IPS DF 19.7 (cell line): ENCODE measurements around the gene BPIFB3.

Experiments
- DNase-seq: peaks from one replicate; pipeline ENCODE4 v3.0.0-alpha.2; 2013; ENCODE audit warnings: low read depth, low spot score

The BPIFB3 gene

DNA sequence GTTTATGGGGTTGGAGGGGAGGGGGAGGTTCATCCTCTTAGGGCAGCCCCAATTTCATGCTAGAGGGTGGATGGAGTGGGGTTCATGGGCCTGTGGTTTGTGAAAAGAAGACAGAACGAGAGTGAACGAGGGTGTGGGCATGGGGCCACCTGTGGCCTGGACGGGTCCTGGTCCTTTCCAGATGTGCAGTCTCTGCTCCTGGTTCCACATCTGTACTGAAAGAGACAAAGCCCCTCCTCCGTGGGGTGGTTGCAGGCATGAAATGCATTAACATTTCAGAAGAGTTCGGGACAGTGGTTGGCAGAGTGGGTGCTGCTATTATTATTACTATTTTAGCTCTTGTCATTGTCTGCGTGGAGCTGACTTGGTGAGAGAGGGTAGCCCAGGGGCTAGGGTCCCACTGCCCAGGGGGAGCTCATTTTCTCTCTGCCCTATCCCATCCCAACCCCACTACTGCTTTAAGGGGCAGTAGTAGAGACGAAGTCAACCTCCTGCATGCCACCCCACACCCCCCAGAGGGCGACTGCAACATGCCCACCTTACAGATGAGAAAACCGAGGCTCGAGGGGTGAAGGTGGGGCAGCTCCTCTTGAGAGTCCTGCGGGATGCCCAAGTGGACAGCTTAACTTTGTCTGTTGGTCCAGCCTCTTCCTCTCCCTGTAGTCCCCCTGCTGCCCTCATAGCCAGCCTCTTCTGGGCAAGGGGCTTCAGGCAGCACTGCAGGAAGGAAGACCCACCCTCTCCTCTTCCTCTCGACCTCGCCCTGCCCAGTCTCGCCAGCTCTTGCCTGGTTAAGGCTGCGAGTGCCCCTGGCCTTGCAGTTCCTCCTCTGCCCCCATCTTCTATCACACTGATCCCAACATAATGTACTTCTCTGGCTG, 37.8 kb upstream of the BPIFB3 start:
- DNase-seq, result no peak

DNA sequence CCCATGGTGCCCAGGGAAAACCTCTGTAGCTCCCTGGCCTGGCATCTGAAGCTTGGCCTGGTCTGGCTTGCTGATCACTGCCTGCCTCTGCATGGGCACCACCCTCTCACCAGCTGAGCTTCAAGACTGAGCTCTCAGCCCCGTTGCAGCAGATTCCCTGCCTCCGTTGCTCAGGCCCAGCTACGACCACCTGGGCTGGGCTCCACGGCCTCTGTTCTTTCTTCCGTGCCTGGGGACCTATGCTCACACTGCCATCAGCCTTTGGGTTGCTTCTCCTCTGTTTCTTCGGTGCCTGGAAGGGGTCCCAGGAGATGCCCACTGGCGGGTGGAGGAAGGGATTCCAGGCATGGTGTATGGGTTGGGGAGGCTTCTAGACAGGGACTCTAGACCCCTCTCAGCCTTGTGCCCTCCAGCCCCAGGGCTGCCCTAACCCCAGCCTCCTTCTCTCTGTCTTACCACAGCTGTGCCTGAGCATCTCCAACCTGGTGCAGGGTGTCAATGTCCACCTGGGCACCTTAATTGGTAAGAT, 37.1 kb upstream of the BPIFB3 start:
- no peak for DNase-seq

DNA sequence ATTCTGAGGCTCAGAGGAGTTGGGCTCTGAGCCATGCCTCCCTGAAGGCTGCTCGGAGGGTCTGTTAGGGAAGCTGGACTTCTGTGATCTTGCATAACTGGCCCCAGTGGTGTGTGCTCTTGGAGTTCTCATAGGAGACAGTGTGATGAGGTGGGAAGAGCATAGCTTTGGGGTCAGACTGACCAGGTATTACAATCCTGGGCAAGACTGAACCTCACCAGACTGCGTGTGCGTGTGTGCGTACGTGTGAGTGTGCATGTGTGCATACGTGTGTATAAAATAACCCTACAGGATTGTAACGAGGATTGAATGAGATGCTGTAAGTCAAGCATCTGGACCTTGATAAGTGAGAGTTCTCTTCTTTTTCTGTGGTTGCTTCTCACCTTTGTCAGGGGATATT, 36.2 kb upstream of the BPIFB3 start:
- no peak for DNase-seq

DNA sequence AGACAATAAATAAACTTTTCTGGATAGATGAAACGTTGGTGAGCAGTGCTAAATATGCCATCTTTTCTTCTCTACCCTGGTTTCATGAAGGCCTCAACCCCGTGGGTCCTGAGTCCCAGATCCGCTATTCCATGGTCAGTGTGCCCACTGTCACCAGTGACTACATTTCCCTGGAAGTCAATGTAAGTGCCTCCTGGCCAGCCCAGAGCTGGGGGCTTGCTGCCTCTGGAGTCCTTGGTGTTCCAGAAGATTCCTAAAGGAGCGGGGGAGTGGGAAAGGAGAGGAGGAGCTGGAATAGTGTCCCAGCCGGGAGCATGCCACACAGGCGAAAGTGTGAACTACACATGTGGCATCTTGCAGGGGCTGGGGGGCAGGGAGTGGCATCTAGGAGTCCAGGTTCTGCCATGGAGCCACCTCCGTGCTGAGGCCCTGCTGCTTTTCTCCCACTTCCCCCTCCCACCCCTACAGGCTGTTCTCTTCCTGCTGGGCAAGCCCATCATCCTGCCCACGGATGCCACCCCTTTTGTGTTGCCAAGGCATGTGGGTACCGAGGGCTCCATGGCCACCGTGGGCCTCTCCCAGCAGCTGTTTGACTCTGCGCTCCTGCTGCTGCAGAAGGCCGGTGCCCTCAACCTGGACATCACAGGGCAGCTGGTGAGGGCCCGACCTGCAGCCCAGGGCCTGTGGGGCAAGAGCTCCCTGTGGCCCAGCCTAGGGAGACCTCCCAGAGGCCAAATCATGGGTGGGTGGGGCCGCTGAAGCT, 35.4 kb upstream of the BPIFB3 start:
- DNase-seq, result no peak

DNA sequence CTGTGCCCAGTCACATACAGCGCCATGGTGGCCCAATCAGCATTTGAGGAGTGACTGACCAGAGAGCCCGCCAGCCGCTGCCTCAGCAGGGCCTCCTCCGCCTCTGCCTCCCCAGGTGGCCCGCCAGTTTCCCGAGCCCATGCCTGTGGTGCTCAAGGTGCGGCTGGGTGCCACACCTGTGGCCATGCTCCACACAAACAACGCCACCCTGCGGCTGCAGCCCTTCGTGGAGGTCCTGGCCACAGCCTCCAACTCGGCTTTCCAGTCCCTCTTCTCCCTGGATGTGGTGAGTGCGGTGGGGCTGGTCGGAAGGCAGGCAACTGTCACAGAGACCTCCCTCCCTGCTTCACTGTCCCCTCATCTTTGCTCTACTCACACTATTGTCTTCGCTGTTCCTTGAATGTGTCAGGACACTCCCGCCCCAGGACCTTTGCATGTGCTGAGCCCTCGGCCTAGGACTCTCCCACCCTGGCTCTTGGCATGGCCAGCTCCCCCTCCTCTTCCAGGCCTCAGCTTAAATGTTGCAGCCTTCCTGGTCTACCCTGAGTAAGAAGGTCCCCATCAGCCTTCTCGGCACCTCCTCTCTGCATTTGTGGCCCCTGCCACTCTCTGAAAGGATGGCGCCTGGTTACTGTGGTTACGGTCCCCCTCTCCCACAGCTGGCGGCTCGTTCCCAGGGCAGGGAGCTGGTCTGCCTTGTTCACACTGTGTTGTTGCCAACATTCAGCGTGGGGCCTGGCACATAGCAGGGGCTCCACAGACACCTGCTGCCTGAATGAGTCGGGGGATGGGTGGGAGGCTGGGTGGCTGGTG, 34.0 kb upstream of the BPIFB3 start:
- DNase-seq, result no peak

DNA sequence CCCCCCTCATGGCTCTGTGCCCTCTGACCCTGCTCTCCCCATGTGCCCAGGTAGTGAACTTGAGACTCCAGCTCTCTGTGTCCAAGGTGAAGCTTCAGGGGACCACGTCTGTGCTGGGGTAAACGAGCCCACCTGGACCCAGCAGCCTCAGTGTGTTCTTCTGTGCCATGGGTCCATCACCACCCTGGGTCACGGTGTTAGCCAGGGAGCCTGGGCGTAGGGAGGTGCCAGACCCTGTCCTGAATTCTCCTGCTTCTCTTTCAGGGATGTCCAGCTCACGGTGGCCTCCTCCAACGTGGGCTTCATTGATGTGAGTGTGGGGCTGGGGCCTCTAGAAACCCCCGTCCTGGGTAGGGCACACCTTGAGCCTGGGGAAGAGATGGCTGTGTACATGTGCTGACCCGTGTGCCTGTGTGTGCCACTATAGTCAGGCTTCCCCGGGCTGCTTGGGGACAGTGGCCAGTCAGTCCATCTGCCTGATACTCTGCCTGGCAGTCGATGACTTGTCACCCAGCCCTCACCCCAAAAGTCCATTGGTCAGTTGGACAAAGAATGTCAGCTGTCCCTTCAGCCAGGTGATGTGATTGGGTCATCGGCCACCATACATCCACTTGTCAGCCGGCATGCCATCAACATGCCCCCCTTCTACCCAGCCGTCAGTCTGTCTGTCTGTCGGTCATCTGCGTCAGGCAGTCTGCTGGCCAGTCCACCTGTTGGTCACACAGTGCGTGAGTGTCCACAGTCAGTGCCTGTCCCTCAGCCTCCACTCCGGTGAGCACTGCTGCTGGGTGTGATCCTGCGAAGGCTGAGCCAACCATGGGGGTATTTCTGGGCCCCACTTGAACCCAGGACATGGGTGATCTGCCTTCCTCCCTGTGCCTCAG, 33.2 kb upstream of the BPIFB3 start:
- DNase-seq, result no peak

DNA sequence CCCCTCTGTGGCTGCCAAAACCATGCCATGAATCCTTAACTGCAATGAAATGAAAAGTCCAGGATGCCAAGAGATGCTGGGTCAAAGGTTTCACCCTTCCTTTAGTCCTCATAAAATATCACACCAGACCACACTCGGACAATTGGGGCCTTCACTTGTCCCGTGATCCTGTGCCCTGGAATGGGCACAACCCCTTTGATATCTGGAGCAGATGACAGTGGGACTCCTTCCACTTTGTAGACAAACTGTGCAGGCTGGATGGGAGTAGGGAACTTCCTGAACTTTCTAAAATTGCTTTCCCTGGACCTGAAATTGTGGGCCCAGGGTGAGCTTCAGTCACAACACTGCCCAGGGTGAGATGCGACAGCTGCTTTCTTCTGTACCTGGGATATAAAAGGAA, 31.8 kb upstream of the BPIFB3 start:
- DNase-seq, result no peak

DNA sequence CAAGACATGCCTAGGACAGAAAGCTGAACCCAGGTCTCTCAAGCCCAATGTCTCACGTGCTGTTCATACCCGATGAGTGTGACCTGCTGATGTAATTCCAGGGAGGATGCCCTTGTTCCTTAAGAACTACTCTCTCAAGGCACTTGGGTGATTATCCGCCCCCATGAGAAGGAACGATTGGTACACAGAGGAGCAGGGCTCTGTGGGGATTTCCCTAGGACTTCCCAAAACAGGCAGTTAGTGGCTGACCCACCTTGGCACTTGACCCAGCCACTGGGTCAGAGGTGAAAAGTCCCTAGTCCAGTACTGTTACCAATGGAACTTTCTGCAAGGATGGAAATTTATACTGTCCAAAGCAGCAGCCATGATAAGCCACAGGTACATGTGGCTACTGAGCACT, 31.4 kb upstream of the BPIFB3 start:
- no peak for DNase-seq

DNA sequence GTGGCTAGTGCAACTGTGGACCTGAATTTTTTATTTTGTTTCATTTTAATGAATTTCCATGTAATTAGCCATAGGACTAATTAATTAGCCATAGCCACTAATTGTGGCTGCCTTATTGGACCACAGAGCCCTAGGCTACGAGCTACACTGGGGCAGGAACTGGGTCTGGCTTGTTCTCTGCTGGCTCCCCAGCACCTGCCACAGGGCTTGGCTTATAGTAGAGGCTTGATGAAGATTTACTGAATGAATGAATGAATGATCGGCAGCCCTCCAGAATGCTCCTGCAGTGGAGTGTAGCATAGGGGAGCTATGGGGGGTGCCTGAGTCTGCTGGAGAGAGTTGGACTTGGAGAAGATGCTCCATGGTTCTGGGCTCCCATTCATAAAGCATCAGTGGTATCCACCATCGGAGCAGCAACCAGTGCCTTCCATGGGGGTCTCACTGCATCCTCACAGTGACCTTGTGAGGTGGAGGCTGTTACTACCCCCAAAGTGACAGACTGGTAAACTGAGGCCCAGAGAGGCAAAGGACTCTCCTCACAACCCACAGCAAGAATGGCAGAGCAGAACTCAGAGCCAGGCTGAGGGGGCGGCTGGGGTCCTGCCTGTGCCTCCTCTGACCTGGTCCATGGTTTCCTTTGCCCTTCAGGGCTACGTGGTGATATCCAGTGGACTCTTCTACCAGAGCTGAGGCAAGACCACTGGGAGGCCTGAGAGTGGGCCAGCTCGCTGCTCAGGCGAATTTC, 30.8 kb upstream of the BPIFB3 start:
- no peak for DNase-seq

DNA sequence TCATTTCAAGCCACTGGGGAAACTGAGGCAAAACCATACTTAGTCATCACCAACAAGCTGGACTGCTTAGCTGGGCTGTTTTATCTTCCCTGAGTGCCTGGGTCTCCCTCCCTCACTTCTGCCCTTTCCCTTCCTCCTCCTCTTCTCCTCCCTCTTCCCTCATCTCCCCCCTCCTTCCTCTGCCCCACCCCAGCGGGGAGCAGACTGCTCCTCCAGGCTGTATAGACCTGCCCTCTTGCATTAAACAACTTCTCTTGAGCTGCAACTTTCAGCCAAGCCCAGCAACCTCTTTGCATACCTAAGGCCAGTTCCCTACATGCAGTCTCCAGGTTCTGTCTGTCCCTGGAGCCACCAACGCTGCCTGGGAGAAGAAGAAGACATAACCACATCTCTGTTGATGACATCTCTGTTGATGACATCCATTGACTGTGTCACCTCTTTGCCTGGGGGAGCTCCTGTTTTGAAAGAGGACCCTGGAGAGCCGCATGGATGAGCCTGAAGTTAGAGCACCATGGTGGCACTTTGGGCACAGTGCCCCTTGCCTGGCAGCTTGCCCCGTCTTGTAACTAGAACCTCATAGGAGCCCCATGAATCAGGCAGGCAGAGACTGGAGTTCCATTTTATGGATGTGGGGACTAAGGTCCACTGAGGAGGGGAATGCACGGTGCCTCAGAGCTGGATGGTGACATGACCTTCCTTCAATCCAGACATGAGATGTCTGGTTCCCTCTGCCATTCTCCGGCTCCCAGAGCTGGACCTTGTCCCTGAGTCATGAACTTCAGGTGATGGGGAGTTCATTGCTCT, 30.1 kb upstream of the BPIFB3 start:
- no peak for DNase-seq

DNA sequence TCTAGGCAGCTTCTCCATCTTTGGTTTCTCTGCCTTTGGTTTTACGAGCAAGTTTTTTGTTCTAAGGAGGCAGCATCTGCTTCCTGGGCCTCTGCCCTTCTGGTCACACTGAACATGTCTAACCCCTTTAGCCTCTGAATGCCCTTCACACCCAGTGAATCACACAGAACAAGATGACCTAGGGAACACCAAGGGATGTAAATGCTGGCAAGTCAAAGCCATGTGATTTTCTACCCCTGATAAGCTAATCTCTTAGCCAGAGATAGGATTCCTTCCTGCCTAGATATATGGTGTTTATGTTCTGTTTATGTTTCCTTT, 29.5 kb upstream of the BPIFB3 start:
- DNase-seq, result no peak

DNA sequence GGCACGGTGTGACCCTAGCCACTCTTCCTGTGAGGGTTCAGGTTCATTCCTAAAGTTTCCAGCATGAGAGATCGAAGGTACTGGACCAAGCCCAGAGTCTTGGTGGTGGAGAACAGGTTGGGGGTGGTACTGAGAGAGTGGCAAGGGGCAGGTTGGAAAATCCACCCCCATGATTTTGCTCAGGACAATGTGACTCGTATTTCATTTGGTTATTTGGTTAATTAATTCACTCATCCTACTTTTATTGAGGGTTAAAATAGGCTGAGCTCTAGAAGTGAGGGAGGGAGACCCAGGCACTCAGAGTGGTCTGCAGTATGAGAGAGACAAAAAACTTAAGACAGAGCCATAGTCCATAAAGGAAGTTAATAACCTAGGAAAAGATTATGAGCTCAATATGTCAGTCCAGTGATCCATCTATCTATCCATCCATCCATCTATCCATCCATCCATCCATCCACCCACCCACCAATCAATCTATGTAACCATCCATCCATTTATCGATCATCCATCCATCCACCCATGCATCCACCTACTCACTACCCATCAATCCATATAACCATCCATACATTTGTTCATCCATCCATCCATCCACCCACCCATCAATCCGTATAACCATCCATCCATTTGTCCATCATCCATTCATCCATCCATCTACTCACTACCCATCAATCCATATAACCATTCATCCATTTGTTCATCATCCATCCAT, 28.9 kb upstream of the BPIFB3 start:
- no peak for DNase-seq

DNA sequence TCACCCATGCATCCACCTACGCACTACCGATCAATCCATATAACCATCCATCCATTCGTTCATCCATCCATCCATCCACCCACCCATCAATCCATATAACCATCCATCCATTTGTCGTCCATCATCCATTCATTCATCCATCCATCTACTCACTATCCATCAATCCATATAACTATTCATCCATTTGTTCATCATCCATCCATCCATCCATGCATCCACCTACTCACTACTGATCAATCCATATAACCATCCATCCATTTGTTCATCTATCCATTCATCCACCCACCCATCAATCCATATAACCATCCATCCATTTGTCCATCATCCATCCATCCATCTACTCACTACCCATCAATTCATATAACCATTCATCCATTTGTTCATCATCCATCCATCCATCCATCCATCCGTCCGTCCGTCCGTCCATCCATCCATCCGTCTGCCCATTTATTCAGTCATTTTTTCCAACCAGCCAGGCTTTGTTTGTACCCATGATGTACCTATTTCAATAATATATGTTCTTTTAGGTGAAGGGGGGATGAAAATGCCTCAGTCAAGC, 28.3 kb upstream of the BPIFB3 start:
- DNase-seq, result no peak

DNA sequence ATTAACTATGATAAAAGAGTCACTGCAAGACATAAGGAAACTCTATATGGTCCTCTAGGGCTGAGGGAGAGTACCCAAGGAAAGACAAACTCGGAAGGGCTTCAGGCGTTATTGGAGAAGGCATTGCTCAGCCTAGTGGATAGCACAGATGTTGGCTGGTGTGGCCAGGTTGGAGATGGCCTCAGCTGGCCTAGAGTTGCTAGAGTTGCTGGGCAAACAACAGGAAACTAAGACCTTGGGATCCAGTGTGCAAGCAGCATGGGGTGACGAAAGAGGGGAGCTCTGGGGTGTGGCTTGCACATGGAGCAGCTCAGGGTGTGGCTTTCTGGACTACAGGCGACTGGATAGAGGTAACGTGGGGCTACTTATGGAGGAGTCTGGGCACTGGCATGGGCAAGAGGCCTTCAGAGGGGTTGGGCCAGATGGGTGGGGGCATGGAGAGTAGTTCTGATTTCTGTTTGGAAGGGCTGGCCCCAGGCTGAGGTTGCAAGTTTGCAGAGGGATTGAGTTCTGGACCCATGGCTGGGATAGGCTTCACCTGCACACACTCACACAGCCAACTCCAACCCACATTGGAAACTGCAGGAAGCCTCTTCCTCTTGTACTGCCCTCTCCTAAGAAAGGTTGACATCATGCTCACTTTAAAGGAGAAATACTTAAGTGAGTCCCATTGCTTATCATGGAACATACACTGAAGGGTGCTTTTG, 27.5 kb upstream of the BPIFB3 start:
- no peak for DNase-seq

DNA sequence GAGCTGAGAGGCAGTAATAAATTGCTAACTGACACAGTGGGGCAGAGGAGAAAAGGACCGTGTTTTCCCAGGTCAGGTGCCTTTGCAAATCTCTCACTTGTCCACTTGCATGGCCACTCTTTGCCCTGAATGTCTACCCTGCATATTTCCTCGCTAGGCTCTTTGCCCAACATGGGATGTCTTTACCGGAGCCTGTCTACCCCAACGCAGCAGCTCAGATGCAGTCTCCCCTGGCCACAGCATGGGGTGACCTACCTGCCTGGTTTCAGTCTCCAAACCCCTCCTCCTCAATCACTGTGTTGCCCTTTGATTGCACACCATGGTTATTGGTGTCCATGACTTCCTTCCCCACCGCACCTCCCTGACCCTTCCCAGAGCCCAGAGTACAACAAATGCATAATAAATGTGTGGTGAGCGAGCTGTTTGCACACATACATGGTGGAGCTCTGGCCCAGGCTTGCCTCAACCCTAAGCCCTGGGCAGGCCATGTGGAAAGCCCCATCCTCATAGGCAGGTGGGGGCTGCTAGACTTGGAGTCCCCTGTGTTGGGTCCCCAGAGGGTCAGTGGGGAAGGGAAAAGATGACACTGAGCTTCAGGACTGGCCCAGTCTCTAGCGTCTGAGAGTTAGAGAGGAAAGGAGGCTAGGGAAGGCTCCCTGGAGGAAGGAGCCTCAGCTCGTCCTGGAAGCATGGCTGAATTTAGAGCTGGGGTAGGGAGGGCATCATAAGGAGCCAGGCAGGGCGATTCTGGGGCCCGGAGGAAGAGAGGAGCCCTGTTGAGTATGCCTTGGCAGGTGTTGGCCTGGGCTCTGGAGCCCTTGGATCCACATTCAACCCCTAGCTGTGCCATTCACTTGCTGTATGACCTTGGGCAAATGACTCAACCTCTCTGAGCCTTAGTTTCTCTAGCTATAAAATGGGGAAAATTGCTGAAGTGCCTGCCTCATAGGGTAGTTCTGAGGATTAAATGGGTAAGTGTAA, 26.6 kb upstream of the BPIFB3 start:
- DNase-seq, result no peak
